H54 (cell line): Measurements from ENCODE around the gene PLXDC2.
"Not testable (repeated sequence)": the region's sequence is repeated elsewhere in the genome, so short reads cannot be mapped to it uniquely, and the experiment has no call there.

Experiments
- DNase-seq: peaks from one replicate; pipeline ENCODE4 v3.0.0; 2011; ENCODE audit warnings: low spot score, mixed read lengths; ENCODE audit not compliant: insufficient read length
- FAIRE-seq: peaks from 3 replicates; lab custom pipeline; 2011; peaks lifted over from hg19 to GRCh38; lab: Jason Lieb, UNC
- POLR2A ChIP-seq: IDR thresholded peaks from 2 replicates; pipeline ENCODE4 v1.6.1; 2011; ENCODE audit warnings: low read depth, mild to moderate bottlenecking, low read length

PLXDC2 gene

DNA sequence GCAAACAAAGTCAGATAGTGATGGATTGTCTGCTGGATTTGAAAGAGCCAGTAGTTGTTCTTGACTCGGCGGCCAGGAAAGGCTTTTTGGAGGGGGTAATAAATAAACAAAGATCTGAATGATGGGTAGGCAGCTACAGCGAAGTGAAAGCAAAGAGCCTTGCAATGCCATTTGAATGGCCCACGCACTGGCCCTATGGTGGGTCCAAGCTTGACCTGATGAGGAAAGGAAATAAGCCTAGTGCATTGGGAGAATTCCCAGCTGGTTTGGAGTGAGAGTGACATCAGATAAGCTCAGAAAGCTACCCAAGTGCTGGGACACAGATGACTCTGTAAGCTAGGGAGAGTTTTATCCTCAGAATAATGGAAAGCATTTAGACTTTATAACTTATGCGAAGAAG is 365.2 kb downstream of the PLXDC2 start:
- TF ChIP-seq POLR2A, result no peak
- FAIRE-seq (no peak), DNase-seq (no peak)

DNA sequence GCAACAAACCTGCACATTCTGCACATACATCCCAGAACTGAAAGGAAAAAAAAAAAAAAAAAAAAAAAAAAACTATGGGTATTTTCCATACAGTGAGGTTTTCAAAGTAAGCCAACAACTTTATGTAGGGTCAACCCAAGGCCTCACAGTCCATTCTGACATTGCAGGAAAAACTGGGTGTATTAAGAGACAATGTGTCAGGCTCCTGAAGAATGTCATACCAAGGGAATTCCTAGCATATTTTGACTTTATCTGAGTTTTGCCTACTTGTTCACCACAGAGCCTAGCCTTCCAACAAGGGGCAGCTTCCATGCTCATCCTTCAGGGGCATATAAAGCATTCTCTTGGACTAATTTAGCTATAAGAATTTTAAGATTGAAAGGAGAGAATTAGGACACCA is 368.9 kb downstream of the PLXDC2 start:
- FAIRE-seq (no peak), DNase-seq (no peak)
- TF ChIP-seq POLR2A, result no peak

DNA sequence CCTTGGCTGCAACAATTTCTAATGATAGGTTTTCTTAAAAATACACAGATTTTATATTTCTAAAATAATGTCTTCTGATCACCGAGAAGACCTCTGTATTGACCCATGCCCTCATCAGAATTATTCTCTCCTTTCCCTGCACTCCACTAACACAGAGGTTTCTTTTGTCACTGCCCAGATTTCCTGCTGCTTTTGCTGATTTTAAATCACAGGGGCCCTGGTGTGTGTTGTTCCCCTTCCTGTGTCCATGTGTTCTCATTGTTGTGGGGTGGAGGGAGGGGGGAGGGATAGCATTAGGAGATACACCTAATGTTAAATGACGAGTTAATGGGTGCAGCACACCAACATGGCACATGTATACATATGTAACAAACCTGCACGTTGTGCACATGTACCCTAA is 375.2 kb downstream of the PLXDC2 start:
- DNase-seq, FAIRE-seq: not testable (repeated sequence)

DNA sequence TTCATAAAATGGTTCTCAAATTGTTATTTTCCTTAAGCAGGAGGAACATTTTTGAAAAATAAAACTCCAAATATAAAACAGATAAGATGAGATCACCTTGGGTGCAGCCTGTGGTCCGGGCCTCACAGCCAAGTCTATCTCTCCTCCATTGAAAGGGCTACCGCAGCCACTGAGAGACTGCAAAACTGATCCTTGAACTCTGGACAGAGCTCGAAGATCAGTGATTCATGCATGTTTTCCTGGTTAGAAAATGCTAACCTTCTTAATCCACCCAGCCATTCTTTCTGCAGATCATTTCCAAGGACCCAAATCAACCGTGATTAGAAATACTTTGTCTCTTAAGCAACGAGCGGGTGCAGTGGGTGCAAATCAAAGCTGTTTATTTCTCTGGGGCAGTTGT is 378.8 kb downstream of the PLXDC2 start:
- DNase-seq, result no peak
- no peak for TF ChIP-seq POLR2A
- FAIRE-seq, result no peak

DNA sequence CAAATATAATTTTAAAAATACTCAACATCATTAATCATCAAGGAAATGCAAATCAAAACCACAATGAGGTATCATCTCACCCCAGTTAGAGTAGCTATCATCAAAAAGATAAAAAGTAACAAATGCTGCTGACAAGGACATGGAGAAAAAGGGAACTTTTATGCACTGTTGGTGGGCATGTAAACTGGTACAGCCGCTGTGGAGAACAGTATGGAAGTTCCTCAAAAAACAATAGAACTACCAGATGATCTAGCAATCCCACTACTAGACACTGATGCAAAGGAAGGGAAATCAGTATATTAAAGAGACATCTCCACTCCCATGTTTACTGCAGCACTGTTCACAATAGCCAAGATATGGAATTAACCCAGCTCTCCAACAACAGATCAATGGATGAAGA is 384.5 kb downstream of the PLXDC2 start:
- no peak for FAIRE-seq
- no peak for DNase-seq
- TF ChIP-seq POLR2A, result no peak

DNA sequence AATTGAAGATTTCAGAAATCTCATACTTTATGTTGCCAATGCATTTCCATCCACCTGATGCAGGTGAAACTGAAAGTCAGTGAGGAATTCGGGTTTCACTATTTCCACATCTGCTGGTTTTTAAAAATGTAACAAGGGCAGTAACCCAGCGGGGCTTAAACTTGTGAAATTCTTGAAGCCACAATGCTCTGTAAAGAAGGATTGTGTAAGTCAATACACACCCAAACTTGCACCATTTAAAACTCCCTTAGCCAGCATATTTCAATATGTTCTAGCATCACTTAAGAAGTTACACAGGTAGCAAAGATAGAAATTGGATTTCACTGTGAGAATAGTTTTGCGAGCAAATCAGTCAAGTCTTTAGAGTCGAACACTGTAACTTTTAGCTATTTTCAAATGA is 386.1 kb downstream of the PLXDC2 start:
- DNase-seq, result no peak
- TF ChIP-seq POLR2A, result no peak
- FAIRE-seq, result no peak

DNA sequence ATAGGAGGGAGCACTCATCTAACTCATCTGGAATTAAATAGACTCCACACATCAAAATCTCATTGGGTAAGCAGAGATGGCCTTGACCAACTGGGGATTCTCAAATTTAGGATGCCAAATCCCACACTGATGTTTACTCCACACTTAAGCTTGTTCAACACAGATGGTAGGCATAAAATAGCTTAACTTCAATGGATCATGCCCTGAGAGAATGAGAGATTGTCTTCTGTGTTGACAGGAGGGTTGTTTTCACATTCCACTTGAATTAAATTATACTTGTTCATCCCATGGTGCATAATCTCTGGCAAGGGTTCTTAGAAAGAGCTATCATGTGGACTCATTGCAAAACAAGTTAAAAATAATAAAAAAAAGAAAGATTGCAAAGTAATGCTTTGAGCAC is 391.4 kb downstream of the PLXDC2 start:
- TF ChIP-seq POLR2A, result no peak
- DNase-seq, result no peak
- no peak for FAIRE-seq

DNA sequence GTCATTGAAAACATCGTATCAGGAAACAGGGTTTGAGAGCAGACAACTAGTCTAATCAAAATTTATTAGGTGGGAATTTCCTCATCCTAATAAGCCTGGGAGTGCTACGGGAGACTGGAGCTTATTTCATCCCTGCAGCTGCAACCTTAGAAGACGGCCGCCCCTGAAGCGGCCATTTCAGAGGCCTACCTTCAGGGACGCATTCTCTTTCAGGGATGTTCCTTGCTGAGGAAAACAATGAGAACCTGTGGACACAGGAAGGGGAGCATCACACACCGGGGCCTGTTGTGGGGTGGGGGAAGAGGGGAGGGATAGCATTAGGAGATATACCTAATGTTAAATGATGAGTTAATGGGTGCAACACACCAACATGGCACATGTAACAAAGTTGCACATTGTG is 392.9 kb downstream of the PLXDC2 start:
- not testable (repeated sequence) for DNase-seq, FAIRE-seq

DNA sequence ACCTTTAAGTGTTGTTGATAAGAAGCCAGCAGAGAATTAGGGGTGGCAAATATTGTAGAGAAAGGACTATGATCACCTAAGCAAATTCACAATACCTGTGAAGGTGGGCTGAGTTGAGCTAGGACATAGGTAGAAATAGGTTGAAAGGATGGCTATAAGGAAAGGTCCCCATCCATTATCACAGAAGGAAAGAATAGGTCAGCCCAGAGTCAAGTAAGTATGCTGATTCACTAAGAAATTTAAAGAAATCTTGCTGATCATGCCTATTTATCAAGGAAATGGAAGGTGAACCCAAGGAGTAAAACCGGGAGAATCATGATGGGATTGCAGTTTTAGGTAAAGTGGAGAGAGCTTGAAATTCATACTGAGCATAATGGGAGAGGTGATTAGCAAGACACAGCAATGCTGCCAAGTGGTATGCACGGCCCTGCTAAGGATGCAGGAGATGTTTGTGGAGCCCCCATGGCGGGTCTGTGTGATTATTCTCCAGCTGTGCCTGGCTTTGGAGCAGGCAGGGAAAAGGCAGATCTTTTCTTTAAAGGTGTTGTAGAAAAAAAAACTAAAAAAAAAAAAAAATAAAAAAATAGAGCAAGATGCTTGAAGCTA is 399.4 kb downstream of the PLXDC2 start:
- DNase-seq (no peak), FAIRE-seq (no peak)
- no peak for TF ChIP-seq POLR2A

DNA sequence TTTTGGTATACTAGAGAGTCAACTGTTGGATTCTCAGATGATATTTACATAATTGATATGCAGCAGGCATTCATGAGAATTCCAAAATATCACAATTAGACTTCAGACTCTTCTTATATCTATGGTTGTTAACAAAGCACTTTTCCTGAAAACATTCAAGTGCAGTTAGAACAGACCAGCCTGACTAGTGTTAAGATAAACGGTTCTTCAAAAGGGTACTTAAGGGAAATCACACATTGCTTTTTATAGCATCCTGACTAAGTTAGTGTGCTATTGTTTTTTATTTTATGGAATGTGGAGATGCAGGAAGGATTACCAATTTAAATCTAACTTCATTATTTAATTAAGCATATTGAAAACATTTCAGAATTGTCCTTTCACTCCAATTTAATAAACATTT is 405.1 kb downstream of the PLXDC2 start:
- DNase-seq (no peak), FAIRE-seq (no peak)
- TF ChIP-seq POLR2A, result no peak

DNA sequence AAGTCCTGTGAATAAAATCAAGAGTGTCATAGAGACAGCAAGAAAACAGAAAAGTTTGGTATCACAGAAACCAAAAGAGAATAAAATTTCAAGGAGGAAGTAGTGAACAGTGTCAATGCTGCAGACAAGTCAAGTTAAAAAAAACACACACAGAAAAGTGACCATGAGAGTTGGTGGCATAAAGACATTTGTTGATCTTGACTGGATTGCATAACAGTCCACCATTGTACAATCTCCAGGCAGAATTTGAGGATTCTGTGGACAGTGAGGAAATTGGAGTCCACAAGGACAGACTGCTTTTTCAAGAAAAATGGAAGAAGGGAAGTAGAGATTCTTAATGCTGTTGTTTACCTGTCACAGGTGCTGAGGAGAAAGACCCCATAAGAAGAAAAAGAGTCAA is 412.5 kb downstream of the PLXDC2 start:
- FAIRE-seq (no peak), DNase-seq (no peak)
- no peak for TF ChIP-seq POLR2A

DNA sequence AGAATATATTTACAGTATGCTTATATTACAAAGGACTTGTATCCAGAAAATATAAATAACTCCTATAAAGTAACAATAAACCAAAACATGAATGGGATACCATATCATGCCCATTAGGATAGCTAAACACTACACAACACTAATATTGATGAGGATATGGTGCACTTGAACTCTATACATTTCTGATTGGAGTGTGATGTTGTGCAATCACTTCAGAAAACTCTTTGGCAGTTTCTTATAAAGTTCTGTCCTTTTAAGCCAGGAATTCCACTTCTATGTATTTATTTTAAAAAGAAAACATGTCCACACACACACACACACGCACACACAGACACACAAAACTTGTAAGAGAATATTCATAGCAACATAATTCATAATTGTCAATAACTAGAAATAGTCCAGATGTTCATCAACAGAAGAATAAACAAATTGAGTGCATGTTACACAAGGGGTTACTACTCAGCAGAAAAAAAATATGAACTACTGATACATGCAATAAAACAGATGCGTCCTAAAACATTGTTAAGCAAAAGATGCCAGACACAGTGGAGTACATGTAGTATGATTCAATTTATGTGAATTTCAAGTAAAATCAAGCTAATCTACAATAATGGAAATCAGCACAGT is 416.0 kb downstream of the PLXDC2 start:
- FAIRE-seq (no peak), DNase-seq (no peak)
- no peak for TF ChIP-seq POLR2A

DNA sequence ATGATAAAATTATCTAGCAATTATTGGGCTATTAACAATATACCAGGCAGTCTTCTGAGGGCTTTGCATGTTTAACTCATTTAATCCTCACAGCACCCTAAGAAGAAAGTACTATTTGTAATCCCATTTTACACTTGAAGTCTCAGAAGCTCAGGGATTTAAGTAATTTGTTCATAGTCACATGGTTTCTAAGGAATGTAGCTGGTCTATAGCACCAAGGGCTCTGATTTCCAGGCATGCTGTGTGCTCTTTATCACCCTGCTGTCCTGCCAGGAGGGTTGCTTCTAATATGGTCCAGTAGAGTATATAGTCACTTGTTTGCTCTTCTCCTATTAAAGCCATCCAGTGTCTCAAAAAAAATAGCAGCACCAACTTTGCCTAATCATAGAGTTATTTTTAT is 417.2 kb downstream of the PLXDC2 start:
- no peak for TF ChIP-seq POLR2A
- FAIRE-seq (no peak), DNase-seq (no peak)

DNA sequence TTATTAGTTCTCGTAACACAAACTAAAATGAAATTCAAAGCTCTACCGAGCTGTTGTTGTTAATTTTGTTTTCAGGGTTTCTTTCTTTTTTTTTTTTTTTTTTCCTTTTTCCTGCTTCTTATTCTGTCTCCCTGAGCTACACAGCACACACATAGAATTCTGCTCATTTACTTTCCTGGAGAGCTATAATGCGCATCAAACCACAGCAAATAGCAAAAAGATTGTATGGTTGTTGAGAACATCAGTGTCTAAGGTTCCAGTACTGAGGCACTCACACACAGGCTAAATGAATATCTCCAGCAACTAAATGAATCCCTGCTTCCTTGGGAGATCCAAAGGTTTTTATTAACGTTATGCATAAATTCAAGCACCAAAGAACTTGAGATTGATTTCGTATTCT is 418.3 kb downstream of the PLXDC2 start:
- no peak for FAIRE-seq
- DNase-seq, result no peak
- TF ChIP-seq POLR2A, result no peak

DNA sequence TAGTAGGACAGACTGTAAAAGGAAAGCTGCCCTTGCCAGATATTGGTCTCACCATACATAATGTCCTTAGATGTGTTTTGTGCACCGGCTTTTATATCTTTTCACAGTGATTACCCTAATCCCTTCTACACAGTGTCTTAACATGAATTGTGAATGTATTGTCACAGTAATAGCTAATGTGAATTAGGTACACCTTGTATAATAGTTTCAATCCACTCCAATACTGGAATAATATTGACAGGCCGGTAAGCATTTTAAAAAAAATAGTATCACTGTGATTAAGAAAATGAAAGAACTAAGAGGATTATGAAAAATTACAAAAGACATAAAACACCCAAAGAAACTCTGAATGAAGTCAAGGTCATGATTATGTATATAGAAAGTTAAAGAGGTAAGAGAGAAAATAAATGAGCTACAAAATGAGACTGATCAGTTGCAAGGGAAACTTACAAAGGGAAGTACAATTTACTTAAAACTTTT is 420.9 kb downstream of the PLXDC2 start:
- TF ChIP-seq POLR2A, result no peak
- DNase-seq, result no peak
- no peak for FAIRE-seq
